Stimulated activated CD4-positive, alpha-beta T cell treated with anti-CD3 and anti-CD28 coated beads, Interleukin-1b, Interleukin-23, amount 100 ng/mL, for 1 hour (primary cell): Measurements from ENCODE around the gene ARMC9.
"Not testable (repeated sequence)": the region's sequence is repeated elsewhere in the genome, so short reads cannot be mapped to it uniquely, and the experiment has no call there.

Experiments
- DNase-seq, 2 donors: peaks; one replicate each; pipeline ENCODE4 v3.0.0-alpha.2; 2020; ENCODE audit warnings: low read depth in 2 of 2

Gene ARMC9

DNA sequence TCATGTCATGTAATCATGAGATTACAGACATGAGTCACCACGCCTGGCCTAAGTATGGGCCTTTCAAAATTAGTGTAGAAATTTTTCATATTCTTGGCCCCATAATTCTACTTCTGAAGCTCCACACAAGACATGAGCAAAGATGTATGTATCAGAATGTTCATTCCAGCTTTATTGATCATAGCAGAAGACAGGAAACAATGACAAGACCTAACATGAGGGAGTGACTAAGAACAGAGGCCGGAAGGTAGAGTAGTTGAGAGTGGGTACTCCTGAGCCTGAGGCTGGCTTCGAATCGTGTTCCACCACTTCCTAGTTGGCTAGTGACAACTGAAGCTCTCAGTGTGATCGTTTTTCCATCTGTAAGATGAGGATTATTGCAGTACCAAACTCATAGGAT lies 89.3 kb downstream of the ARMC9 start:
- DNase-seq, result no peak

GRCh38 chr2:231288590-231288989 lies 90.2 kb downstream of the ARMC9 start:
- no peak for DNase-seq

DNA sequence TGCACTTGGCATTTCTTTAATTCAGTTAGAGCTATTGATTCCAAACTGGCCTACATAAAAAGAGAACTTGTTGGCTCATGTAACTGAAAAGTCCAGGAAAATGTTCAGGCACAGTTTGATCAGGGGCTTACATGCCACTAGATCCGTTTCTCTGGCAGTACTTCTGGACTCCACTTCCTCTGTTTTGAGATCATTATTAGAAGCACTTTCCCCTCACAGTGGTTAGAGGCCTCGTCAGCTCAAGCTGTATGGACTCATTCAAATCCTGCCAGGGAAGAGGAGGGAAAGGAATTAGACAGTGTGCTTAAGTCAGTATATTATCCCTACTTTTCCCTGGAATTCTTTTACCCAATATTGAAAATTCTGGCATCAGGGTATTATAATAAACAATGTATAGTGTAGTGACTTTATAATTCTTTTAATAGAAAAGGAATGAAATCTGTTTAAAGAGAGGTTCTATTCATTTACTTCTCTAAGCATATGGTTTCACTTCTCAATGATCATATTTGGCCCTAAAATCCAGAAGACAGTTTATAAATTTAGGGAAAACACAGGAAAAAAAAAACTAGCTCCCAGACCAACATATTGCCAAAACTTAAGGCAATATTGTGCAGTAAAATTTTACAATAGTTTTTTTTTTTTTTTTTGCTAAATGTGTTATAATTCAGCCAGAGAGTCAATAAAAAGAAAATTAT lies 92.0 kb downstream of the ARMC9 start:
- DNase-seq, result no peak

- no peak for DNase-seq
These were observed 94.2 kb downstream of the ARMC9 start for GRCh38 chr2:231292472-231293134.

DNA sequence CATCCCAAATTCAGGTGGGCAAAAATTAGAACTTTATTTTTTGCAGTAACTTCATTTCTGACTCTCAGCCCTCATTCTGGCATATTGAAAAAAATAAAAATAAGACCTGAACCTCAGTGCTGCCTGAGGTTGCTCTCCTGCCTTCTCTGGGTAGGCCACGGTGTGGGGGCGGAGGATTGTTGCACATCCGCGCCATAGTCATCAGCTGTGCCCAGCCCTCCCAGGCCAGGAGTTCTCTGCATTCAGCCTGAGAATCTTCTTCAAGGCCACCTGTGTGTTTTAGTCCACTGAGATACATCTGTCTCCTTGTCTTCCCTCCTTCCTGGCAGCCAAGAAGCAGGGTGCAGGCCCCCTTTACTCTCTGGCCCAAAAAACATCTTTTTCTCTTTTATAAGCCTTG lies 94.7 kb downstream of the ARMC9 start:
- no peak for DNase-seq

DNA sequence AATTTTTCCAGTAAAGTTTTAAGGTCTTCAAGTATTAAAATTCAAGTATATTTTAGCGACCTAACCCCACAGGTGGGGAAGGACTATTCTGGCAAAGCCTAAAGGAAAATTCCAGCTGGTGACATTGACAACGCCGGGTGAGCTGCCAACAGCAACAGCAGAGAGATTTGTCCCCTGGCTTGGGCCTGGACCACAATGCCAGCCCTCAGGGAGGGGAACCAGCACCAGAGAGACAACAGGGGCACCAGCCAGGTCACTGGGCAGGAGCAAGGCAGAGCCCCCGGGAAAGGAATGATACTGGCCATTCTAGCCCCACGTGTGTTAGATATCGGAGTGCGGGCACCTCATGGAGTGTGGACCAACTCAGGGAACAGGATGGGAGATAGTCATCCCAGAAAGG lies 95.7 kb downstream of the ARMC9 start:
- no peak for DNase-seq

DNA sequence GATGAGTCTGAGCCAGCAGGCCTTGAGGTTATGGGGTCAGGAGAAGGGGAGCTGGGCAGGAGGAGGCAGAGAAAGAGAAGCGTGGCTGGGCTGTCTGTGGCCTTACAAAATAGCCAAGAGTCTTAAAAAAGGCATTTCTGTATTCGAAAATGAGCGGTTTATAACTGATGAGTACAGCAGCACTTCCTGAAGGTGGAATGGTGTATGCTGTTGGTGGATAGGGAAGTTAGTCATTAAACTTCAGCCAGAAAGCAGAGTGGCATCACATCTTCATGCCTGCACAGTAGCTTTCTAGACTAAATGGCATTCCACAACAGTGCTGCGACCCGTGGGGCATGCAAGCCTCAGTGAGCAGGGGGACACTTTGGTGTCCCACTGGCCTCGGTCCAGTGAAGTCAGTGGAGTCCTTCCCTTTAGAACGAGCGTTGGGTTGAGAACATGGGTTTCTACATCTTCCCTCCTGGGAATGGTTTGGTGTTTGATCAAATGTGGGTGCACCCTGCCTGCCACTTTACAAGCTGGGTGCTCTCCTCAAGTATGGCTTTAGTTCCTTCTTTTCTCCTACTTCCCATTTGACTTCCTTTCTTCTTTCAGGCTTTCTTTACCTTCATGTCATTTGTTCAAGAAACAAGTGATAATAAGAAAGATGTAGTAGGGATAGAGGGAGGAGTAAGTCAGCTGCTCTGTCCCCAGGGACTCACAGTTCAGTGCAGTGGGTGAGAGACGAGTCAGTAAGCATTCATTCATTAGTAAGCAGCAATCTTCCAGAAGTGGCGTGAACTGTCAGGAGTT lies 96.3 kb downstream of the ARMC9 start:
- DNase-seq, result no peak

- DNase-seq, result no peak
These were observed 96.9 kb downstream of the ARMC9 start for GRCh38 chr2:231295363-231295655.

DNA sequence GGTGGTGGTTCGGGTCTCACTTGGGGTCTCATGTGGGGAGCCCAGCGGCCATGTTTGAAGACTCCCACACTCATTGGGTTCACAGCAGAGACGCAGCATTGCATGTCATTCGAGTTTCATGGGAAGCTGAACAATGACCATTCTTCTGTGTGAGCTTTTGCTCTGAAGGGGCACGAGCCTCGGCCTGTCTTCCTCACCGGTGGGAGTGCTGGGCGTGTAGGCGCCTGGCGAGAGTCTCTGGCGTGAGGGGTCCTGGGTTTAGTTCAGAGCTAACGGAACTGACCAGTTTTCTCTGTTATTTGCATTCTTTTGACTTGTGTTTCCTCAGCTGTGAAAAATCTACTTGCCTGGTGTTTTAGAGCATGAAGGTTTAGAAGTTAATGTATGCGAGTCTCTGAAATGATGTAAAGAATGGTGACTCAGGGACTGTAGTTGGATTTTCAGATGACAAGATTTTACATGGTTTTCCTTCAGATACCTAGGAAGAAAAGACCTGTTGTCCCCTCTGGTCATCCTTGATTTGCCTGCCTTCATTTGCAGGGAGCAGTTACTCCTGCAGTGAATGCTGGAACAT lies 98.1 kb downstream of the ARMC9 start:
- DNase-seq, result no peak

DNA sequence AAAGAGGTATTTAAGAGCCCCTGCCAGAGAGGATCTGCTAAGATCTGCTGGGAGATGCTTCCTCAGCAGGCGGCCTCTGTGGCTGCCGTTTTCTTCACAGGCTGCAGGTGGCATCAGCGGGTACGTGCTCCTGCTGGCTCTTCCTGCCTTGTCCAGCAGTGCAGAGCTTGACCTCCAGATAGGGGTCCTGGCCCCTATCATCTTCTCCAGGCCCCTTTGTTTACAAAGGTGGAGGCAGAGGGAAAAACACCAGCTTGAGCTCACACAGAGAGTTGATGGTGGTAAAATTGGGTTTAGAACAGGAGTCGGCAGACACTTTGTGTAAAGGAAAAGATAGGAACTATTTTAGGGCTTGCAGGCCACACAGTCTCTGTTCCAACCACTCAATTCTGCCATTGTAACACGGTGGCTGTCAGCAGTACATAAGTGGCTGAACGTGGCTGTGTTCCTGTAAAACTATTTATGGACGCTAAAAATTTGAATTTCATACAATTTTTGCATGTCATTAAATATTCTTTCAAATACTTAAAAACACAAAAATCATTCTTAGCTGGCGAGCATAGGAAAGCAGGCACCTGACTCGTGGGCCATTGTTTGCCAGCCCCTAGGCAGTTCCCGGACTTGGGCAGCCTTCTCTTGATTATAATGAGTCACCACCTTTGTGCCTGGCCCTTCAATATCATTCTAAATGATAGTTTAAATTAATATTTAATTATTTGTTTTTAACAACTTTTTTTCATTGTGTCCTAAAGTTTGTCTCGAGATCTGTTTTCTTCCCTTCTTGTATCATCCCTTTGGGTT lies 98.9 kb downstream of the ARMC9 start:
- DNase-seq, result no peak

GRCh38 chr2:231298091-231298490 lies 99.7 kb downstream of the ARMC9 start:
- no peak for DNase-seq

GRCh38 chr2:231299267-231299666 lies 100.8 kb downstream of the ARMC9 start:
- no peak for DNase-seq

- no peak for DNase-seq
These were observed 101.7 kb downstream of the ARMC9 start for GRCh38 chr2:231300020-231300721.

DNA sequence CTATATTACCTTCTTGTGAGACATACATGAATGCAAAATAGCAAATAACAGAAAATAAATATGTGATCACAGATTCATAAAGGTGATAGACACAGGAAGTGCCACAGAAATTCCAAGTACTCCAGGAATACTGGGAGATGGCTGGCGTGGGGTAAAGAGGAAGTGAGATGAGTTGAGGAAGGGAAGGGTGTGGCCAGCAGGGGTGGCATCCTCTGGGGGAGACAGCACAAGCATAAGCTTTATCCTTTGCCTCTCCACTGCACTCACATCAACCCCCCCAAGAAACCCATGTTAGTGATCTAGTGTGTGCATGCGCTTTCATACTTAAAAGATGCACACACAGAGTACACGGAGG lies 102.3 kb downstream of the ARMC9 start:
- no peak for DNase-seq

DNA sequence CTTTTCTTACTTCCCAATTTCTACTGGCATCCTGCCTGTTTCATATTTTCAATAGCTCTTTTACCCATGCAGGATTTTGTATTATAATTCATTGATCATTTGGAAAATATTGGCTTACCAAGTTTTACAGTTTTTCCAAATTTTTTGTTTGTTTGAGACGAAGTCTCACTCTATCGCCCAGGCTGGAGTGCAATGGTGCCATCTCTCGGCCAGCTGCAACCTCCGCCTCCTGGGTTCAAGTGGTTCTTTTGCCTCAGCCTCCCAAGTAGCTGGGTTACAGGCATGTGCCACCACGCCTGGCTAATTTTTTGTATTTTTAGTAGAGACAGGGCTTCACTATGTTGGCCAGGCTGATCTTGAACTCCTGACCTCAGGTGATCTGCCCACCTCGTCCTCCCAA lies 105.8 kb downstream of the ARMC9 start:
- DNase-seq, result not testable (repeated sequence)

DNA sequence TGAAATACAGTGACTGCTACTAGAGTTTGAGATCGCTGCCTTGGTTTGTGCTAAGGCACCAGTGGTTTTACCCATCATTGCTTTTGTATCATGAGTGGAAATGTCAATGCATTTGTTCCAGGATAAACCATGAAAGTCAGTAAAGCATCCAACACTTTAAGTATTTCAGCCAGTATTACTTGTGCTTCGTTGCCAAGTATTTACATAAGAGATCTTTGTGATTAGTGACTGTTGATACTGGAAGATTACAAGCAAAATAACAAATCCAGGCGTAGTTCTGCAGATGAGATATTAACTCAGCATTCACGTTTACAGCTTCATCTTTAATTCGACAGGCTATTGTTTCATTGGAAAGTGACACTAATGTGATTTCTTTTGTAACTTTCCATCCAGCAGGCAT lies 106.8 kb downstream of the ARMC9 start:
- no peak for DNase-seq

DNA sequence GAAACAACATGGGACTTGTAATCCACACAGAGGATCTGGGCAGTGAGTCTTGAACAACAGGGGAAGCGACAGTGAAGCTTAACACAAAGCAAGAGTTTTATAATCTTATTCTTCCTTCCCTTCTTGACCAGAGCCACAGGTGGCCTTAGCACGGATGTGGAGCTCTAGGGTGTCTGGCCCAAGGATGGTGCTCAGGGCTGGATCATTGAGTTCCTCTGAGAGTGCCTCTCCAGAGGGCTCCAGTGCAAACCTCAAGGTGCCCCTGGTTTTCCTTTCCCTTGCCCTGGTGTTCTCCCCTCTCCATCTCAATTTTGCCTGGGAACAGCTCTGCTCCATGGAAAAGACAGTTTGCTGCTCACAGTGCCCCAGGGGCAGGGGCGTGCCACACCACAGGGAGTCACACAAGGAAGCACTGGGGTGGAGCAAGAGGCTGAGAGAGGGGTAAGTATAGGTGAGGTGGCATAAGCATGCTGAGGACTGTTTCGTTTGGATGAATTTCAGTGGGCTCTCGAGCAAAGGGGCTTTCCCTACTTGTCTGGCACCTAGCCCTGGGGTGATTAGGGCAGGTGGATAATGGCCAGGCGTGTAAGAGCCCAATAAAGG lies 108.5 kb downstream of the ARMC9 start:
- DNase-seq, result no peak

DNA sequence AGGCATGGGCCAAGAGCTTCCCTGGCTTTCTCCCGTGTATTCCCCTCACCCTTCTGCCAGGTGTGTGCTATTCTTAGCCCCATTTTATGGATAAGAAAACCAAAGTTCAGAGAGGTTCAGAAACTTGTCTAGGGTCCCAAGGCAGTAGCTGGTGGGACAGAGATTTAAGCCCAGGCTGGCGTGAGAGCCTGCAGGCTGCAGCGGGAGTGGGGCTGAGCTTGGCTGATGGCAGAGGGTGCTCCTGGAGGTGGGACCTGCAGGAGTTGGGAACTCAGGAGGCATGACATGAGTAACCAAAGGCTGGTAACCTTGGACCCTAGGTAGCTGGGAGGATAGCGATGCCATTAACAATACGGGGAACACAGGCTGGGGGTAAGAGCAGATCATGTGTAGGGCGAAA lies 109.8 kb downstream of the ARMC9 start:
- DNase-seq, result no peak

GRCh38 chr2:231308631-231309428 lies 110.4 kb downstream of the ARMC9 start:
- no peak for DNase-seq

GRCh38 chr2:231312066-231312465 lies 113.6 kb downstream of the ARMC9 start:
- DNase-seq, result no peak
